H1 (cell line): Measurements from ENCODE around the gene UCHL5. TPM values are rescaled to one million over a fixed set of nuclear protein-coding genes. Genes with fewer than 3 reads are reported as not detected.

Experiments
- CTCF ChIA-PET: fragments of 300-600 bp; sonication (Branson Sonifier 250); formaldehyde crosslinking; loops from one replicate; lab custom pipeline; 2021; ENCODE audit not compliant: partially characterized antibody; lab: Charles Lee
- POLR2A ChIA-PET: fragments of 300-600 bp; sonication (Branson Sonifier 250); formaldehyde crosslinking; loops from one replicate; lab custom pipeline; 2021; ENCODE audit warnings: inconsistent platforms; ENCODE audit not compliant: partially characterized antibody; lab: Charles Lee
- DNase-seq, 2 experiments: peaks; one replicate each; pipeline versions ENCODE4 v3.0.0 to v3.0.0-alpha.2; 2010 to 2022; ENCODE audit warnings: low spot score in 2 of 2, low read depth in 1 of 2, mixed read lengths in 1 of 2
- FAIRE-seq: peaks from 2 replicates; lab custom pipeline; 2011; peaks lifted over from hg19 to GRCh38; lab: Jason Lieb, UNC
- H2AFZ ChIP-seq: 2 replicates; pipeline ENCODE4 v1.8.1; 2012; ENCODE audit warnings: low read length, inconsistent platforms
- H2AK5ac ChIP-seq: 2 replicates; pipeline ENCODE4 v1.6.1; 2013; ENCODE audit warnings: low read depth, low read length
- H2BK120ac ChIP-seq: replicated peaks from 2 replicates; pipeline ENCODE3; 2013; ENCODE audit warnings: low read depth, low read length, inconsistent platforms
- H2BK12ac ChIP-seq: 2 replicates; pipeline ENCODE4 v1.6.1; 2013; ENCODE audit warnings: low read depth, low read length
- H2BK15ac ChIP-seq: 2 replicates; pipeline ENCODE4 v1.6.1; 2013; ENCODE audit warnings: low read length
- H2BK20ac ChIP-seq: 2 replicates; pipeline ENCODE4 v1.6.1; 2013; ENCODE audit warnings: low read length
- H2BK5ac ChIP-seq: 2 replicates; pipeline ENCODE4 v1.6.1; 2013; ENCODE audit warnings: low read depth, low read length
- H3K14ac ChIP-seq: 2 replicates; pipeline ENCODE4 v1.6.1; 2013; ENCODE audit warnings: inconsistent platforms; ENCODE audit not compliant: insufficient read length
- H3K18ac ChIP-seq: 2 replicates; pipeline ENCODE4 v1.6.1; 2013; ENCODE audit warnings: low read length; ENCODE audit errors: extremely low read depth
- H3K23ac ChIP-seq: 2 replicates; pipeline ENCODE4 v1.6.1; 2013; ENCODE audit warnings: inconsistent platforms; ENCODE audit not compliant: insufficient read length
- H3K23me2 ChIP-seq: 2 replicates; pipeline ENCODE4 v1.6.1; 2013; ENCODE audit warnings: low read depth, low read length
- H3K27ac ChIP-seq: 2 replicates; pipeline ENCODE4 v1.6.1; 2011; ENCODE audit warnings: low read depth, low read length, inconsistent platforms
- H3K27me3 ChIP-seq, 4 experiments: replicated peaks in 1 of 4; 1 replicate in 1 of 4; 2 replicates in 3 of 4; pipeline versions ENCODE4 v1.6.1 to v1.8.1; 2011 to 2013; ENCODE audit warnings: low read length in 3 of 4, mild to moderate bottlenecking in 3 of 4, inconsistent platforms in 2 of 4, mixed read lengths in 2 of 4, moderate library complexity in 1 of 4; ENCODE audit not compliant: control insufficient read depth in 3 of 4, insufficient read depth in 3 of 4; ENCODE audit errors: extremely low read depth in 1 of 4
- H3K36me3 ChIP-seq, 4 experiments: 2 replicates each; pipeline versions ENCODE4 v1.6.1 to v1.8.1; 2011 to 2013; ENCODE audit warnings: mild to moderate bottlenecking in 4 of 4, low read length in 3 of 4, moderate library complexity in 2 of 4, control low read depth in 1 of 4, inconsistent platforms in 1 of 4; ENCODE audit not compliant: insufficient read depth in 4 of 4, control insufficient read depth in 2 of 4
- H3K4ac ChIP-seq: replicated peaks from 2 replicates; pipeline ENCODE3; 2013; ENCODE audit warnings: low read length, low read depth, mixed read lengths, inconsistent platforms; ENCODE audit not compliant: insufficient read length
- H3K4me1 ChIP-seq, 4 experiments: replicated peaks in 1 of 4; 1 replicate in 1 of 4; 2 replicates in 3 of 4; pipeline versions ENCODE4 v1.6.1 to v1.8.1; 2011 to 2013; ENCODE audit warnings: low read length in 3 of 4, inconsistent platforms in 2 of 4, mixed read lengths in 1 of 4; ENCODE audit not compliant: insufficient read depth in 4 of 4, control insufficient read depth in 3 of 4
- H3K4me2 ChIP-seq, 2 experiments: 2 replicates each; pipeline versions ENCODE4 v1.6.1 to v1.8.1; 2011 to 2013; ENCODE audit warnings: low read depth in 2 of 2, low read length in 2 of 2, control low read depth in 1 of 2, inconsistent platforms in 1 of 2, mild to moderate bottlenecking in 1 of 2; ENCODE audit not compliant: insufficient read depth in 1 of 2
- H3K4me3 ChIP-seq, 4 experiments: fragments of 200-600, 300-600 bp in 1 of 4; sonication (generic), shearing (Covaris generic), sonication (Bioruptor Twin) in 1 of 4; 2 replicates each; pipeline versions ENCODE4 v1.5.1 to v1.8.1; 2011 to 2016; ENCODE audit warnings: low read length in 4 of 4, low read depth in 3 of 4, control low read depth in 2 of 4, inconsistent platforms in 2 of 4, mild to moderate bottlenecking in 2 of 4, mixed read lengths in 1 of 4, moderate library complexity in 1 of 4; ENCODE audit not compliant: insufficient read depth in 2 of 4; ENCODE audit errors: extremely low read depth in 1 of 4
- H3K56ac ChIP-seq: replicated peaks from 2 replicates; pipeline ENCODE3; 2013; ENCODE audit warnings: low read depth, mild to moderate bottlenecking, mixed read lengths, low read length, inconsistent platforms; ENCODE audit not compliant: insufficient read length
- H3K79me1 ChIP-seq: 2 replicates; pipeline ENCODE4 v1.6.1; 2013; ENCODE audit warnings: low read depth, low read length, control low read depth
- H3K79me2 ChIP-seq, 2 experiments: 2 replicates each; pipeline versions ENCODE4 v1.6.1 to v1.8.1; 2012 to 2013; ENCODE audit warnings: low read length in 2 of 2, mild to moderate bottlenecking in 2 of 2, inconsistent platforms in 1 of 2; ENCODE audit not compliant: insufficient read depth in 2 of 2, control insufficient read depth in 1 of 2
- H3K9ac ChIP-seq, 4 experiments: replicated peaks in 1 of 4; 1 replicate in 1 of 4; 2 replicates in 3 of 4; pipeline versions ENCODE4 v1.6.1 to v1.8.1; 2011 to 2013; ENCODE audit warnings: low read depth in 3 of 4, low read length in 3 of 4, control low read depth in 2 of 4, mild to moderate bottlenecking in 2 of 4, moderate library complexity in 2 of 4, inconsistent platforms in 1 of 4; ENCODE audit errors: extremely low read depth in 1 of 4
- H3K9me3 ChIP-seq, 2 experiments: 2 replicates each; pipeline versions ENCODE4 v1.6.1 to v1.8.1; 2012 to 2013; ENCODE audit warnings: mild to moderate bottlenecking in 2 of 2, moderate library complexity in 2 of 2, control low read depth in 1 of 2, inconsistent platforms in 1 of 2, low read depth in 1 of 2, low read length in 1 of 2, mixed read lengths in 1 of 2; ENCODE audit not compliant: insufficient read depth in 2 of 2
- H4K20me1 ChIP-seq, 2 experiments: replicated peaks in 1 of 2; 2 replicates each; pipeline versions ENCODE3 to v1.8.1; 2011 to 2013; ENCODE audit warnings: inconsistent platforms in 2 of 2, low read length in 2 of 2, mild to moderate bottlenecking in 1 of 2; ENCODE audit not compliant: insufficient read depth in 2 of 2, control insufficient read depth in 1 of 2
- H4K5ac ChIP-seq: 2 replicates; pipeline ENCODE4 v1.6.1; 2013; ENCODE audit warnings: low read length, low read depth, mixed read lengths, inconsistent platforms; ENCODE audit not compliant: insufficient read length
- H4K8ac ChIP-seq: 2 replicates; pipeline ENCODE4 v1.8.0; 2013; ENCODE audit warnings: mild to moderate bottlenecking, moderate library complexity, low read length, inconsistent platforms; ENCODE audit not compliant: insufficient read depth; ENCODE audit errors: extremely low read depth
- H4K91ac ChIP-seq: replicated peaks from 2 replicates; pipeline ENCODE3; 2013; ENCODE audit warnings: low read length, mixed read lengths, inconsistent platforms; ENCODE audit not compliant: insufficient read length
- ASH2L ChIP-seq: fragments of 200-600, 300-600 bp; sonication (generic); IDR thresholded peaks from one replicate; pipeline ENCODE4 v1.7.1; 2017; ENCODE audit warnings: low read length
- ATF2 ChIP-seq: IDR thresholded peaks from 2 replicates; pipeline ENCODE4 v1.6.1; 2012; ENCODE audit warnings: low read length, inconsistent platforms
- ATF3 ChIP-seq: IDR thresholded peaks from 2 replicates; pipeline ENCODE4 v1.6.1; 2011; ENCODE audit warnings: low read depth, mild to moderate bottlenecking, low read length; ENCODE audit not compliant: insufficient read depth
- CHD2 ChIP-seq: IDR thresholded peaks from 2 replicates; pipeline ENCODE4 v1.6.1; 2012; ENCODE audit warnings: low read length, improper control_type of control experiment
- CTCF ChIP-seq, 3 experiments: IDR thresholded peaks; 1 replicate in 2 of 3; 2 replicates in 1 of 3; pipeline versions ENCODE4 v1.5.1 to v1.6.1; 2011; ENCODE audit warnings: low read length in 3 of 3, mild to moderate bottlenecking in 3 of 3, inconsistent platforms in 2 of 3, low read depth in 1 of 3, moderate library complexity in 1 of 3; ENCODE audit not compliant: insufficient read depth in 1 of 3; ENCODE audit errors: control extremely low read depth in 1 of 3
- GTF2F1 ChIP-seq: IDR thresholded peaks from 2 replicates; pipeline ENCODE4 v1.6.1; 2012; ENCODE audit warnings: low read depth, low read length, improper control_type of control experiment, borderline replicate concordance
- JUND ChIP-seq: IDR thresholded peaks from 2 replicates; pipeline ENCODE4 v1.6.1; 2011; ENCODE audit warnings: mild to moderate bottlenecking, improper control_type of control experiment, low read length
- KDM4A ChIP-seq: IDR thresholded peaks from one replicate; pipeline ENCODE4 v1.7.1; 2012; ENCODE audit warnings: low read depth, mild to moderate bottlenecking, moderate library complexity, low read length, inconsistent platforms; ENCODE audit not compliant: severe bottlenecking
- KDM5A ChIP-seq: fragments of 200-600 bp; IDR thresholded peaks from 2 replicates; pipeline ENCODE4 v1.7.1; 2012; ENCODE audit warnings: mild to moderate bottlenecking, low read length, inconsistent platforms, mixed read lengths
- RFX5 ChIP-seq: IDR thresholded peaks from 2 replicates; pipeline ENCODE4 v1.6.1; 2011; ENCODE audit warnings: low read depth, low read length, improper control_type of control experiment, borderline replicate concordance
- SP2 ChIP-seq: IDR thresholded peaks from 2 replicates; pipeline ENCODE4 v1.6.1; 2012; ENCODE audit warnings: mild to moderate bottlenecking, low read length, inconsistent platforms
- polyA plus RNA-seq, 7 experiments: library from polyadenylated mRNA; depleted of rRNA in 3 of 7; stranded (reverse) in 5 of 7; unstranded in 2 of 7; fragments of >200 nt in 5 of 7; fragments of 200-250 nt in 2 of 7; gene quantifications; 1 replicate in 5 of 7; 2 replicates in 1 of 7; 4 replicates in 1 of 7; pipeline versions ENCODE4 v1.2.1 to v1.2.3, GENCODE V29; 2011 to 2013; ENCODE audit warnings: missing spikeins in 2 of 7, mixed read lengths in 2 of 7
- total RNA-seq: library from RNA; stranded (reverse); fragmentation: NEBNext Ultra II Directional; extraction: Animal tissue kit (Norgen Biotek cat#: 25700); gene quantifications from 2 replicates; pipeline ENCODE4 v1.2.1, GENCODE V29; 2021

UCHL5 gene
- total and polyA plus RNA-seq, 2 of the 8 experiments (the other 6 are each of a cell fraction or from before 2014, with no cell fraction given), result 12.0 to 40.0 TPM

GRCh38 chr1:192968323-192968722, 90.8 kb downstream of the UCHL5 start:
- FAIRE-seq, result no peak
- POLR2A ChIA-PET, result no interaction called here
- TF ChIP-seq ASH2L, result no peak
- TF ChIP-seq CTCF (IDR thresholded peaks at IDR 0.05; ENCODE audit: control extremely low read depth in 1 of 3, insufficient read depth in 1 of 3, low read depth in 1 of 3, low read length in 3 of 3), result no peak
- TF ChIP-seq KDM4A, result no peak
- no peak for TF ChIP-seq CHD2
- no peak for TF ChIP-seq JUND
- TF ChIP-seq RFX5, result no peak
- TF ChIP-seq GTF2F1, result no peak
- TF ChIP-seq ATF2, result no peak
- no peak for TF ChIP-seq KDM5A
- no peak for TF ChIP-seq SP2
- no peak for TF ChIP-seq ATF3

More at GRCh38 chr1:192968323-192968722, 90.8 kb downstream of the UCHL5 start:
- Histone ChIP-seq H3K27me3 (no peaks in the 10 kb centered on the region), H2BK12ac (no peak overlapping the region), H2BK15ac (no peak overlapping the region), H3K79me1 (no peaks in the 10 kb centered on the region), H4K8ac (no peak overlapping the region), H3K4me2 (no peak overlapping the region), H2AK5ac (no peak overlapping the region), H4K5ac (no peak overlapping the region), H4K20me1 (no peaks in the 10 kb centered on the region), H3K4me1 (no peaks in the 10 kb centered on the region), H3K9ac (no peak overlapping the region), H3K4ac (no peak overlapping the region), H3K23me2 (no peaks in the 10 kb centered on the region), H3K56ac (no peak overlapping the region), H3K23ac (no peak overlapping the region), H3K14ac (no peak overlapping the region), H3K27ac (no peak overlapping the region), H3K36me3 (no peaks in the 10 kb centered on the region), H3K9me3 (no peaks in the 10 kb centered on the region), H2BK20ac (no peak overlapping the region), H2BK5ac (no peak overlapping the region), H4K91ac (no peak overlapping the region), H3K18ac (no peak overlapping the region), H2BK120ac (no peak overlapping the region), H3K79me2 (no peaks in the 10 kb centered on the region), H2AFZ (no peak overlapping the region), H3K4me3 (no peak overlapping the region)
- CTCF ChIA-PET, result no interaction called here
- no peak for DNase-seq
